ENCODE results near the gene EOLA1.
"Not testable (repeated sequence)": the region's sequence is repeated elsewhere in the genome, so short reads cannot be mapped to it uniquely, and the experiment has no call there.

Gene EOLA1

GRCh38 chrX:149511081-149511480 lies 29.7 kb upstream of the EOLA1 start:
- no peak for DNase-seq
- in situ Hi-C loops (cut with MboI; ENCODE audit: low pct_unique_long_range_greater_than_20kb, low sequenced_read_pairs) = loop anchor here (25.0 kb wide), 1 partner anchor 126 kb away; the partner anchor contains the start of gene TMEM185A

- in situ Hi-C loops (cut with MboI; ENCODE audit: low pct_unique_long_range_greater_than_20kb, low sequenced_read_pairs) = loop anchor here (25.0 kb wide), 1 partner anchor 125 kb away; the partner anchor contains the start of gene TMEM185A
- peak; percentile 88 for DNase-seq
These were observed 28.5 kb upstream of the EOLA1 start for GRCh38 chrX:149512225-149512885.

GRCh38 chrX:149513825-149514428 lies 26.9 kb upstream of the EOLA1 start:
- in situ Hi-C loops (cut with MboI; ENCODE audit: low pct_unique_long_range_greater_than_20kb, low sequenced_read_pairs) = loop anchor here (25.0 kb wide), 1 partner anchor 123 kb away; the partner anchor contains the start of gene TMEM185A
- DNase-seq = peak; percentile 81

DNA sequence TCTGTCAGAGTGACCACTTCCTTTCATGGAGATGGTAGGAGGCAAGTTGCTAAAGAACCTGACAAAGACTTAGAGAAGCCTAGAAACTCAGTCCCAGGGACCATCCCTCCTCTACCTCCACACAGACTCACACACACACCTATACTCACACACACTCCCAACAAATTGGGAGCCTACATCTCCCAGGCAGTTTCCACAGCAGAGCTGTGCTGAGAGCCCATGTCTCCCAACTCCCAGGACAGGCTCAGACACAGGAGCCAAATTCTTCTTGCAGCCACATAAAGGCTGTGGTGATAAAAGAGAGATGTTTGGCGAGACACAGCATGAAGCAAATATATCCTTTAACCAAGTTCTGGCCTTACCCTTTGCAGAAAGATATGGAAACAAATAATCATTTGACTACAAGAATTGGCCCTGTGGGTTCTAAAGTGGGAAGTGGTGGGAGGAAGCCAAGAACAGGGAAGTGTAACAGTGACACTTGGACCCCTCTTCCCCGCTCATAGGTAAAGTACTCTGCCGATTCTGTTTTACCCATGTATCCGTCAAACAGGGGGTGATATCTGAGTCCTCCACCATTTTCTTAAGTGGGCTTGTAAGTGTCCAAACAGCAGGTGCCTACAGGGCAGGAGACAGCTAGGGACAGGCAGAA lies 24.7 kb upstream of the EOLA1 start:
- in situ Hi-C loops (cut with MboI; ENCODE audit: low pct_unique_long_range_greater_than_20kb, low sequenced_read_pairs) = loop anchor here (25.0 kb wide), 1 partner anchor 121 kb away; the partner anchor contains the start of gene TMEM185A
- peak; percentile 45 for DNase-seq

DNA sequence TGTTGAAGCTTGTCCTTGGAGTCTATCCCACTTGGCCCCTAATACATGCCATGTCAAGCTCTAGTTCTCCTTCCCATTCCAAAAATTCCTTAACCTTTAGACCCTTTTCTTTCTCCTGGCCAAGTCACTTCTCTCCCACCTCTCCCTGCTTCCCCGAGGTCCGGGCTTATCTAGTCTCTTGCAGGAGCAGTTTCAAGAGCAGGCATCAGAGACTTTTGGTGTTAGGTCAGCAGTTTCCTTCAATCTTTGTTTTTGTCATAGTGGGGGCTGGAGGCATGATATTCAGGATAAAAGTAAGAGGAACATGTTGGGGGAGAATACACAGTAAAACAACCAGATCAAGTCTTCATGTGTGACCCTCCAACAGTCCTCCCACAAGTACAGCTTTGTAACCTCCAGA lies 24.2 kb upstream of the EOLA1 start:
- in situ Hi-C loops (cut with MboI; ENCODE audit: low pct_unique_long_range_greater_than_20kb, low sequenced_read_pairs) = loop anchor here (25.0 kb wide), 1 partner anchor 121 kb away; the partner anchor contains the start of gene TMEM185A
- no peak for DNase-seq

GRCh38 chrX:149517308-149517707 lies 23.5 kb upstream of the EOLA1 start:
- in situ Hi-C loops (cut with MboI; ENCODE audit: low pct_unique_long_range_greater_than_20kb, low sequenced_read_pairs) = loop anchor here (25.0 kb wide), 1 partner anchor 120 kb away; the partner anchor contains the start of gene TMEM185A
- DNase-seq = no peak

GRCh38 chrX:149518236-149518635 lies 22.6 kb upstream of the EOLA1 start:
- in situ Hi-C loops (cut with MboI; ENCODE audit: low pct_unique_long_range_greater_than_20kb, low sequenced_read_pairs) = loop anchor here (25.0 kb wide), 1 partner anchor 119 kb away; the partner anchor contains the start of gene TMEM185A
- no peak for DNase-seq

DNA sequence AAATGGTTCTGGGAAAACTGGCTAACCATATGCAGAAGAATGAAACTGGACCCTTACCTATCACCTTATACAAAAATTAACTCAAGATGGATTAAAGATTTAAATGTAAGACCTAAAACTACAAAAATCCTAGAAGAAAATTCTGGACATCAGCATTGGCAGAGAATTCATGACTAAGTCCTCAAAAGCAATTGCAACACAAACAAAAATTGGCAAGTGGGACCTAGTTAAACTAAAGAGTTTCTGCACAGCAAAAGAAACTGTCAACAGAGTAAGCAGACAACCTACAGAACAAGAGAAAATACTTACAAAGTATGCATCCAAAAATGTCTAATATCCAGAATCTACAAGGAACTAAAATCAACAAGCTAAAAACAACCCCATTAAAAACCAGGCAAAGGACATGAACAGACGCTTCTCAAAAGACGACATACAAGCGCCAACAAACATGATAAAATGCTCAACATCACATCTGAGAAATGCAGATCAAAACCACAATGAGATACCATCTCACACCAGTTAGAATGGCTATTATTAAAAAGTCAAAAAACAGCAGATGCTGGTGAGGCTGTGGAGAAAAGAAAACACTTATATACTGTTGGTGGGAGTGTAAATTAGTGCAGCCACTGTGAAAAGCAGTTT lies 20.1 kb upstream of the EOLA1 start:
- not testable (repeated sequence) for DNase-seq
- in situ Hi-C loops (cut with MboI; ENCODE audit: low pct_unique_long_range_greater_than_20kb, low sequenced_read_pairs) = loop anchor here (25.0 kb wide), 1 partner anchor 117 kb away; the partner anchor contains the start of gene TMEM185A

- in situ Hi-C loops (cut with MboI; ENCODE audit: low pct_unique_long_range_greater_than_20kb, low sequenced_read_pairs) = loop anchor here (25.0 kb wide), 1 partner anchor 116 kb away; the partner anchor contains the start of gene TMEM185A
- DNase-seq = no peak
These were observed 19.4 kb upstream of the EOLA1 start for GRCh38 chrX:149521438-149521837.

DNA sequence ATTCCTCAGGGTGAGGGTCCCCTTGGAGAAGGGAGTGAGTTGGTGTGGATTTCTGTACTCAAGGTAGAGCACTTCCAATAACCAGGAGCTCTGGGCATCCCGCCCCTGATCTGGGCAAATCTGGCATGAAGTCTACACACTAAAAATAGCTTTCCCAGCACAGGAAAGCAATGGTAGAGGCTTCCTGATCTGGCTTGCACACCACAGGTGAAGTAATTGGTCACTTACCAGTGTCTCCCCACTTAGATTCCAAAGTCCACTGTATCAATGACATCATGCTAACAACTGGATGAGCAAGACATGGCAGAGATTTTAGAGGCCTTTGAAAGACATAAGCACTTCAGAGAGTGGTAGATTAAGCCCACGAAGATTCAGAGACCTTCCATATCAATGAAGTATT lies 17.9 kb upstream of the EOLA1 start:
- in situ Hi-C loops (cut with MboI; ENCODE audit: low pct_unique_long_range_greater_than_20kb, low sequenced_read_pairs) = loop anchor here (25.0 kb wide), 1 partner anchor 114 kb away; the partner anchor contains the start of gene TMEM185A
- no peak for DNase-seq

DNA sequence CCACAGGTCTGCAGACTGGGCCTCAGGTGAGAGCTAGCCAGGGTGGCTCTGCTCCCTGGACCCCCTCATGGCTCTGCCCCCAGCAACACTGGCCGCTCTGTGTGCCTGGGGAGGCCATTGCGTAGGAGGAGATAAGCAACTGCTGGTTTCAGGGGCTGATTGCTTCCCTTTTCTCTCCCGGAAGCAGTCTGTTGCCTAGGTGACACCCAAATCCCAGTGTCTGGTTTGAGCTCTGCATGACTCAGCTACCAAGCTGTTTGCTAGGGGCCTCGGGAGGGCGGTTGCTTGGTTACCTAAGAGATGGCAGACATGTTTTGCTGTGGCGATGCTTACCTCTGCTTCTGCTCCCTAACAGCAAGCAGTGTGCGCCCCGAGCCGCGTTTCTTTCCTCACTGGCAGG lies 15.4 kb upstream of the EOLA1 start:
- peak; percentile 90 for DNase-seq
- in situ Hi-C loops (cut with MboI; ENCODE audit: low pct_unique_long_range_greater_than_20kb, low sequenced_read_pairs) = not testable (repeated sequence)

- peak; percentile 47 for DNase-seq
- in situ Hi-C loops (cut with MboI; ENCODE audit: low pct_unique_long_range_greater_than_20kb, low sequenced_read_pairs) = not testable (repeated sequence)
These were observed 14.9 kb upstream of the EOLA1 start for GRCh38 chrX:149525903-149526302.

GRCh38 chrX:149526318-149527033 lies 14.3 kb upstream of the EOLA1 start:
- DNase-seq; in situ Hi-C loops (cut with MboI; ENCODE audit: low pct_unique_long_range_greater_than_20kb, low sequenced_read_pairs): not testable (repeated sequence)

- DNase-seq = peak; percentile 76
- in situ Hi-C loops (cut with MboI; ENCODE audit: low pct_unique_long_range_greater_than_20kb, low sequenced_read_pairs) = no loop called here
These were observed 13.1 kb upstream of the EOLA1 start for GRCh38 chrX:149527705-149528104.

GRCh38 chrX:149528381-149528780 lies 12.4 kb upstream of the EOLA1 start:
- in situ Hi-C loops (cut with MboI; ENCODE audit: low pct_unique_long_range_greater_than_20kb, low sequenced_read_pairs) = no loop called here
- DNase-seq = no peak

- in situ Hi-C loops (cut with MboI; ENCODE audit: low pct_unique_long_range_greater_than_20kb, low sequenced_read_pairs) = no loop called here
- peak; percentile 64 for DNase-seq
These were observed 9.2 kb upstream of the EOLA1 start for GRCh38 chrX:149531599-149531998.

GRCh38 chrX:149532868-149533267 lies 7.9 kb upstream of the EOLA1 start:
- DNase-seq; in situ Hi-C loops (cut with MboI; ENCODE audit: low pct_unique_long_range_greater_than_20kb, low sequenced_read_pairs): not testable (repeated sequence)

DNA sequence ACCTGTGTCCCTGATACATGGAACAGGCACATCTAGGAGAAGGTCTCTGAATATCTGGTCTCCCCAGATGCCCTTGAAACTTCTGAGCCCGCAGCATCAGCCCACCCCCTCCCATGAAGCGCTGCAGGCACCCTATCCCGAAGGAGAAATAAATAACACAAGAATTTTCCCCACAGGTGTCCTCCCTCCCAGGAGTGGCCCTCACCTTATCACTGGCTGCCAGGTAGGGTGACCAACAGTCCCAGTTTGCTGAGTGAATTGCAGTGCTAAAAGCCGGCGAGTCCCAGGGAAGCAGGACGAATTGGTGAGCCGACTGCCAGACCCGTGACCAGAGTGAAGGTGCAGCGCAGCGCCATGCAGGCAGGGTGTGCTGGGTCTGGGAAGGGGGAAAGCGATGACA lies 6.8 kb upstream of the EOLA1 start:
- DNase-seq; in situ Hi-C loops (cut with MboI; ENCODE audit: low pct_unique_long_range_greater_than_20kb, low sequenced_read_pairs): not testable (repeated sequence)

All from KBM-7 (cell line).